Mononuclear cell (primary cell): Measurements from ENCODE around the gene RNF166. TPM values are rescaled to one million over a fixed set of nuclear protein-coding genes. Genes with fewer than 3 reads are reported as not detected.

Experiments
- H3K27me3 ChIP-seq: 2 replicates; pipeline ENCODE4 v1.6.0; 2011; ENCODE audit warnings: low read length, control low read depth; ENCODE audit not compliant: insufficient read depth
- H3K4me1 ChIP-seq: 2 replicates; pipeline ENCODE4 v1.5.1; 2011; ENCODE audit warnings: mild to moderate bottlenecking, low read length, control low read depth; ENCODE audit not compliant: insufficient read depth
- H3K4me3 ChIP-seq: 2 replicates; pipeline ENCODE4 v1.5.1; 2011; ENCODE audit warnings: mild to moderate bottlenecking, low read length, moderate library complexity
- H3K9me3 ChIP-seq: 2 replicates; pipeline ENCODE4 v1.5.1; 2011; ENCODE audit warnings: low read depth, mild to moderate bottlenecking, control low read depth, low read length
- total RNA-seq: library from RNA; depleted of rRNA; stranded (reverse); fragments of >200 nt; gene quantifications from one replicate; pipeline ENCODE4 v1.2.3, GENCODE V29; 2012

The RNF166 gene
- total RNA-seq, 1 donor, result 130 TPM

- H3K4me1 ChIP-seq, result no peaks in the 10 kb centered on the region
- H3K9me3 ChIP-seq, result no peaks in the 10 kb centered on the region
- no peaks in the 10 kb centered on the region for H3K27me3 ChIP-seq
- no peak overlapping the region for H3K4me3 ChIP-seq
Observed at GRCh38 chr16:88721815-88722755, 15.9 kb upstream of the RNF166 start.

GRCh38 chr16:88721236-88721635, 15.0 kb upstream of the RNF166 start:
- no peaks in the 10 kb centered on the region for H3K27me3 ChIP-seq
- no peaks in the 10 kb centered on the region for H3K4me1 ChIP-seq
- no peak overlapping the region for H3K4me3 ChIP-seq
- no peaks in the 10 kb centered on the region for H3K9me3 ChIP-seq

GRCh38 chr16:88720396-88720970, 14.3 kb upstream of the RNF166 start:
- Histone ChIP-seq H3K9me3 (no peaks in the 10 kb centered on the region), H3K4me1 (no peaks in the 10 kb centered on the region), H3K27me3 (no peaks in the 10 kb centered on the region), H3K4me3 (no peak overlapping the region)

GRCh38 chr16:88719933-88720296, 13.7 kb upstream of the RNF166 start:
- no peaks in the 10 kb centered on the region for H3K27me3 ChIP-seq

GRCh38 chr16:88719267-88719932, 13.2 kb upstream of the RNF166 start:
- Histone ChIP-seq H3K27me3 (no peaks in the 10 kb centered on the region), H3K9me3 (no peaks in the 10 kb centered on the region), H3K4me3 (no peak overlapping the region), H3K4me1 (no peaks in the 10 kb centered on the region)

More at GRCh38 chr16:88719933-88720296, 13.7 kb upstream of the RNF166 start:
- no peaks in the 10 kb centered on the region for H3K9me3 ChIP-seq
- no peak overlapping the region for H3K4me3 ChIP-seq
- H3K4me1 ChIP-seq, result no peaks in the 10 kb centered on the region

GRCh38 chr16:88718178-88718577, 12.0 kb upstream of the RNF166 start:
- no peaks in the 10 kb centered on the region for H3K9me3 ChIP-seq
- H3K4me1 ChIP-seq, result no peaks in the 10 kb centered on the region
- H3K4me3 ChIP-seq, result no peak overlapping the region
- no peaks in the 10 kb centered on the region for H3K27me3 ChIP-seq

GRCh38 chr16:88716601-88717001, 10.4 kb upstream of the RNF166 start:
- Histone ChIP-seq H3K27me3 (no peaks in the 10 kb centered on the region), H3K9me3 (no peaks in the 10 kb centered on the region), H3K4me3 (no peak overlapping the region), H3K4me1 (no peaks in the 10 kb centered on the region)

GRCh38 chr16:88716201-88716600, 10.0 kb upstream of the RNF166 start:
- Histone ChIP-seq H3K9me3 (no peaks in the 10 kb centered on the region), H3K4me1 (no peaks in the 10 kb centered on the region), H3K27me3 (no peaks in the 10 kb centered on the region), H3K4me3 (no peak overlapping the region)

GRCh38 chr16:88715312-88716190, 9.3 kb upstream of the RNF166 start:
- H3K9me3 ChIP-seq, result no peaks in the 10 kb centered on the region
- H3K4me1 ChIP-seq, result no peaks in the 10 kb centered on the region
- no peaks in the 10 kb centered on the region for H3K27me3 ChIP-seq
- no peak overlapping the region for H3K4me3 ChIP-seq

GRCh38 chr16:88714420-88715302, 8.5 kb upstream of the RNF166 start:
- Histone ChIP-seq H3K4me3 (no peak overlapping the region), H3K4me1 (no peaks in the 10 kb centered on the region), H3K27me3 (no peaks in the 10 kb centered on the region), H3K9me3 (no peaks in the 10 kb centered on the region)

GRCh38 chr16:88713568-88714419, 7.6 kb upstream of the RNF166 start:
- Histone ChIP-seq H3K27me3 (no peaks in the 10 kb centered on the region), H3K9me3 (no peaks in the 10 kb centered on the region), H3K4me1 (no peaks in the 10 kb centered on the region), H3K4me3 (no peak overlapping the region)

GRCh38 chr16:88713054-88713453, 6.8 kb upstream of the RNF166 start:
- no peaks in the 10 kb centered on the region for H3K27me3 ChIP-seq
- H3K9me3 ChIP-seq, result no peaks in the 10 kb centered on the region
- H3K4me3 ChIP-seq, result no peak overlapping the region

GRCh38 chr16:88712362-88712979, 6.3 kb upstream of the RNF166 start:
- peaks cover 1% of the 10 kb centered on the region for H3K4me1 ChIP-seq
- H3K4me3 ChIP-seq, result no peak overlapping the region
- no peaks in the 10 kb centered on the region for H3K27me3 ChIP-seq
- H3K9me3 ChIP-seq, result no peaks in the 10 kb centered on the region

More at GRCh38 chr16:88713054-88713453, 6.8 kb upstream of the RNF166 start:
- H3K4me1 ChIP-seq, result no peaks in the 10 kb centered on the region
